Naive thymus-derived CD8-positive, alpha-beta T cell (primary cell): Measurements from ENCODE around the gene TGM1. TPM values are rescaled to one million over a fixed set of nuclear protein-coding genes. Genes with fewer than 3 reads are reported as not detected.
"Not testable (repeated sequence)": the region's sequence is repeated elsewhere in the genome, so short reads cannot be mapped to it uniquely, and the experiment has no call there.

Experiments
- ATAC-seq, 2 donors: fragments of 150-1000 bp; cut with Tn5 transposase in 1 of 2; sonication (Bioruptor Pico), chemical (Tn5 transposase) in 1 of 2; 1 replicate in 1 of 2; 2 replicates in 1 of 2; pipeline ENCODE4 v1.10.0; 2021; ENCODE audit warnings: mild to moderate bottlenecking in 2 of 2, moderate library complexity in 2 of 2
- POLR2A ChIA-PET: fragments of 350-600 bp; sonication (Branson Sonifier 250); formaldehyde crosslinking; loops from one replicate; lab custom pipeline; 2021; ENCODE audit warnings: antibody characterized with exemption; lab: Charles Lee
- DNase-seq, 10 donors: peaks; one replicate each; pipeline versions ENCODE4 v3.0.0 to v3.0.0-alpha.2; 2020 to 2022
- H3K27ac Mint-ChIP-seq, 10 donors: one replicate each; pipeline ENCODE4 v1.8.0; 2020 to 2022; ENCODE audit warnings: mild to moderate bottlenecking in 10 of 10, mixed read lengths in 10 of 10, moderate library complexity in 4 of 10, inconsistent platforms in 1 of 10
- H3K27me3 Mint-ChIP-seq, 5 donors: one replicate each; pipeline ENCODE4 v1.8.0; 2021 to 2022; ENCODE audit warnings: mixed read lengths in 5 of 5
- H3K36me3 Mint-ChIP-seq, 3 donors: one replicate each; pipeline ENCODE4 v1.8.0; 2020 to 2022; ENCODE audit warnings: mixed read lengths in 3 of 3, mild to moderate bottlenecking in 2 of 3, inconsistent platforms in 1 of 3
- H3K4me1 Mint-ChIP-seq, 4 donors: one replicate each; pipeline ENCODE4 v1.8.0; 2021 to 2022; ENCODE audit warnings: mixed read lengths in 4 of 4
- H3K4me3 Mint-ChIP-seq, 10 donors: one replicate each; pipeline ENCODE4 v1.8.0; 2020 to 2022; ENCODE audit warnings: mild to moderate bottlenecking in 10 of 10, mixed read lengths in 10 of 10, moderate library complexity in 6 of 10, inconsistent platforms in 1 of 10
- H3K9me3 Mint-ChIP-seq, 9 donors: one replicate each; pipeline ENCODE4 v1.8.0; 2020 to 2022; ENCODE audit warnings: mixed read lengths in 9 of 9, mild to moderate bottlenecking in 3 of 9, inconsistent platforms in 1 of 9, moderate library complexity in 1 of 9
- polyA plus RNA-seq, 3 donors: library from polyadenylated mRNA; unstranded; fragments of 300-500 nt; fragmentation: Illumina TruSeq; gene quantifications; one replicate each; pipeline ENCODE4 v1.2.3, GENCODE V29; 2021
- total RNA-seq, 8 experiments: library from RNA in 2 of 8; stranded (reverse) in 2 of 8; gene quantifications; one replicate each; pipeline ENCODE4 v1.2.3 and lab custom pipeline; 2021 to 2026

TGM1 gene
- total and polyA plus RNA-seq, 5 experiments from 2014 or later, result 0.13 to 6.9 (median 6.5) TPM; not detected in 2

DNA sequence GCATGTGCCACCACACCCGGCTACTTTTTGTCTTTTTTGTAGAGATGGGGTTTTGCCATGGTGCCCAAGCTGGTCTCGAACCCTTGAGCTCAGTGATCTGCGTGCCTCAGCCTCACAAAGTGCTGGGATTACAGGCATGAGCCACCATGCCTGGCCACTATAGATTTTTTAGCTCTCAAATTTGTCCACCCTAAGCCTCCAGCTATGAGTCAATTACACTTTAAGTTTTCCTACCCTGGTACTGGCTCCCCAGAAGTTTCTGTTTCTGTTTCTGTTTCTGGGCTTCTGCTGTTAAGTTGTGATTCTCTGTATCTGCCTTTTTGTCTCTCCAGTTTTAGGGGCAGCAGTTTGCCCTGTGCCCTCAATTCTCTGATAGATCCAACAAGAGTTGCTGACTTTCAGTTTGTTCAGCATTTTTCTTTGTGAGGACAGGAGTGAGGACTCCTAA, 16.2 kb downstream of the TGM1 start:
- no peaks in the 10 kb centered on the region for H3K9me3 Mint-ChIP-seq
- no peak for DNase-seq
- H3K36me3 Mint-ChIP-seq, result peaks cover 0 to 10% (median 0%) of the 10 kb centered on the region in 3 donors
- peak overlapping the region in 3 of 10 donors; percentile 63 to 66 (median 66) for H3K4me3 Mint-ChIP-seq
- H3K4me1 Mint-ChIP-seq, result peaks cover 9 to 37% (median 23%) of the 10 kb centered on the region in 4 donors
- POLR2A ChIA-PET, result interaction anchor here (0.9 to 1.3 kb wide), 3 partner anchors 25 to 48 kb away, joined by 3 to 7 read pairs (median 4); partner anchors contain the start of genes MDP1 and RABGGTA
- ATAC-seq, result no peak
- H3K27me3 Mint-ChIP-seq, result no peaks in the 10 kb centered on the region
- peak overlapping the region in 8 of 10 donors; percentile 29 to 91 (median 72) for H3K27ac Mint-ChIP-seq

- POLR2A ChIA-PET, result interaction anchor here (0.6 to 1.9 kb wide), 2 partner anchors 90 to 185 kb away, joined by 4 to 6 read pairs; partner anchors contain the start of genes CBLN3 and KHNYN
- peak overlapping the region in 3 of 10 donors; percentile 47 to 75 (median 68) for H3K27ac Mint-ChIP-seq
- DNase-seq, H3K27me3 Mint-ChIP-seq, H3K9me3 Mint-ChIP-seq, ATAC-seq: not testable (repeated sequence)
- peaks cover 0 to 18% (median 0%) of the 10 kb centered on the region in 3 donors for H3K36me3 Mint-ChIP-seq
- H3K4me1 Mint-ChIP-seq, result peaks cover 11 to 51% (median 34%) of the 10 kb centered on the region in 4 donors
- H3K4me3 Mint-ChIP-seq, result peak overlapping the region in 2 of 10 donors; percentile 15 to 44
Observed at GRCh38 chr14:24245350-24245749, 17.6 kb downstream of the TGM1 start.

DNA sequence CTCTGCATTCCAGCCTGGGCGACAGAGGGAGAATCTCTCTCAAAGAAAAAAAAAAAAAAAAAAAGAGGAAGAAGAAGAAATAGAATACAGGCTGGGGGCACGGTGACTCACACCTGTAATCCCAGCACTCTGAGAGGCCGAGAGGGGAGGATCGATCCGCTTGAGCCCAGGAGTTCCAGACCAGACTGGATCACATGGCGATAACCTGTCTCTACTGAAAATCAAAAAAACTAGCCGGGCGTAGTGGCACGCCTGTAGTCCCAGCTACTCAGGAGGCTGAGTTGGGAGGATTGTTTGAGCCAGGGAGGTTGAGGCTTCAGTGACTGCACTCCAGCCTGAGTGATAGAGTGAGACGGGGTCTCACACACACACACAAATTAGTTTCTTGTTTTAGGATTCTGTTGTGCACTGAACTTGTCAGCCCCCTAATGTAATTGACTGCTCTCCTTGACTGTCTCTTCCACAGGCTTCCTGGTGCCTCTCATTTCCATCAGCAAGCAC, 19.6 kb downstream of the TGM1 start:
- peaks cover 22 to 71% (median 53%) of the 10 kb centered on the region in 4 donors for H3K4me1 Mint-ChIP-seq
- H3K27me3 Mint-ChIP-seq, result no peaks in the 10 kb centered on the region

DNA sequence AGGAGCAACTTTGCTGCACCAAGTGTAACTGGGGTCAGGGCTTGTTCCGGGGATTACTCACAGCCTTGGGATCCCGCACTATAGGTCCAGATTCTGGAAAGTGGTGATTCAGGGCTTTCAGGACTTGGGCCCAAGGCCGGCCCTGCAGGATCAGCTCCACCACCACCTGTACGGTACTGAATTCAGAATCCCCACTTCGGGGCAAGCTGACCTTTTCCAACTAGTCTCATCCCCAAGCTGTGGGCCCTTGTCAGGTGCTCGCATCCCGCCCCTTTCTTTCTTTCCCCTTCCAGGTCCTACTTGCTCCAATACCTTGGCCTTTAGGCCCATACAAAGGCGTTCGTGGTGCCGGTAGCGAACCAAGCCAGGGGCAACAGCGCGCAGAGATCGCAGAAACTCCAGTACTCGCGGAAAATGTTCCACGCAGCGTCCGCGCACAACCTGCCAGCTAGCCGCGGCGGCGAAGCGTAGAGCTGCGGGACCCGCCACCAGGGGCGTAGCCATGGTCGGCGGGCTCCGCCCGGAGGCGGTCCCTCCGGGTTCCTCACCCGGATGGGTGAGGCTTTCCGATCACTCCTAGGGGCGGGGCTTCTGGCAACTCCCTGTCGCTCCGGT, 21.0 kb downstream of the TGM1 start:
- Mint-ChIP-seq H3K27me3 (no peaks in the 10 kb centered on the region), H3K27ac (peak overlapping the region; percentile 96 to 100 (median 100)), H3K4me1 (peaks cover 32 to 76% (median 65%) of the 10 kb centered on the region in 4 donors), H3K9me3 (no peaks in the 10 kb centered on the region), H3K4me3 (peak overlapping the region; percentile 83 to 99 (median 97)), H3K36me3 (peaks cover 3 to 48% (median 10%) of the 10 kb centered on the region in 3 donors)
- DNase-seq (peak in 9 of 10 donors; percentile 89 to 97 (median 92)), ATAC-seq (peak; percentile 83 to 84)
- POLR2A ChIA-PET, result interaction anchor here (0.7 to 3.9 kb wide), 26 partner anchors 10 to 940 kb away, joined by 3 to 73 read pairs (median 12); partner anchors contain the start of genes CBLN3, CHMP4A, CIDEB and DCAF11

More for the DNA sequence above, 19.6 kb downstream of the TGM1 start:
- peak overlapping the region; percentile 96 to 100 (median 100) for H3K27ac Mint-ChIP-seq
- POLR2A ChIA-PET, result interaction anchor here (0.7 to 3.9 kb wide), 19 partner anchors 9 to 290 kb away, joined by 3 to 73 read pairs (median 18); partner anchors contain the start of genes CBLN3, CHMP4A, CIDEB and DCAF11
- peak in 2 of 10 donors; percentile 8 to 18 for DNase-seq
- H3K4me3 Mint-ChIP-seq, result peak overlapping the region; percentile 83 to 99 (median 97)
- no peaks in the 10 kb centered on the region for H3K9me3 Mint-ChIP-seq
- H3K36me3 Mint-ChIP-seq, result peaks cover 0 to 33% (median 0%) of the 10 kb centered on the region in 3 donors
- no peak for ATAC-seq

DNA sequence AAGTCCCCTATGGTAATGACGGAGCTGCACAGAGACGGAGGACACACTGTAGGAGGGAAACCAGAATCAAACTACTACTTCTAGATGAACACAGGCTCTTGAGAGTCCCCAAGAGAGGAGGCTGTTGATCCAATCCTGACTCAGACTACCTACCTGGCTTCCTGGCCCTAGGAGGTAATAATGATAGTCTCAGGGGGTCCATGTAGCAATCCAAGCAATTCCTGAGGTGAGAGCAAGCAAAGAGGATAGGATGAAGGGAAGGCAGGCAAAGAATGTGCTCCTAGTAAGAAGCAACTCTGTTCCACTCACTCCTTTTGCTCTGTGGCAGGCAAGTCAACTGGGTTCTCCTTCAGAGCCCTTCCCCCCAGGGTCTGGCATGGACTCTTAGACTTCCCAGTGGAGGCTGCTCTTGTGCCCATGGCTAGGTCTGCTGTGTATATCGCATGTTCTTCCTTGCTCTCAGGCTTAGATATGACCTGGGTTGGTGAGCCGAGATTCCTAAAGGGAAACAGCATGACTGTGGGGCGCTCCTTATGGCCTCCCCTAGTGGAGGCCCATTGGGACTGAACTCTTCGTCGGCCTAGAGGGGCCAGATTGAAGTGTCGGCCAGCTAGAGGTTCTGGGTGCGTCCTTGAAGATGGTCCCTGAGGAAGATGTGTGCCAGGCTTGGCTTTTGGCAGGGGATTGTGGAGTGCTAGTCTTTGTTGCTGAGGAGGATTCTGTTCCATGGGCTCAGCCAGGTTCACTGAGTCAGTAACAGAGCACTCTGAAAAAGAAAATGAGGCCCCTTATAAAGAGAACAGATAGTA, 22.7 kb downstream of the TGM1 start:
- no peaks in the 10 kb centered on the region for H3K9me3 Mint-ChIP-seq
- ATAC-seq (no peak), DNase-seq (no peak)
- peaks cover 42 to 80% (median 77%) of the 10 kb centered on the region in 4 donors for H3K4me1 Mint-ChIP-seq
- H3K4me3 Mint-ChIP-seq, result peak overlapping the region; percentile 69 to 99 (median 96)
- no peaks in the 10 kb centered on the region for H3K27me3 Mint-ChIP-seq
- peaks cover 10 to 64% (median 16%) of the 10 kb centered on the region in 3 donors for H3K36me3 Mint-ChIP-seq
- H3K27ac Mint-ChIP-seq, result peak overlapping the region in 9 of 10 donors; percentile 37 to 96 (median 80)
- POLR2A ChIA-PET, result interaction anchor here (1.0 to 3.8 kb wide), 7 partner anchors 8 to 630 kb away, joined by 3 to 73 read pairs (median 33); partner anchors contain the start of genes CBLN3, CHMP4A, GMPR2 and KHNYN

GRCh38 chr14:24238527-24239037, 24.4 kb downstream of the TGM1 start:
- Mint-ChIP-seq H3K27ac (peak overlapping the region in 9 of 10 donors; percentile 41 to 89 (median 66)), H3K36me3 (peaks cover 10 to 70% (median 18%) of the 10 kb centered on the region in 3 donors), H3K4me3 (peak overlapping the region in 7 of 10 donors; percentile 2 to 83 (median 41)), H3K4me1 (peaks cover 40 to 89% (median 85%) of the 10 kb centered on the region in 4 donors), H3K27me3 (no peaks in the 10 kb centered on the region), H3K9me3 (no peaks in the 10 kb centered on the region)
- POLR2A ChIA-PET, result interaction anchor here (0.7 to 1.2 kb wide), 6 partner anchors 23 to 192 kb away, joined by 3 to 7 read pairs (median 3); partner anchors contain the start of genes CHMP4A, KHNYN, MDP1 and TSSK4
- ATAC-seq (no peak), DNase-seq (no peak)

GRCh38 chr14:24238123-24238522, 24.9 kb downstream of the TGM1 start:
- peak overlapping the region in 4 of 10 donors; percentile 2 to 20 (median 5) for H3K4me3 Mint-ChIP-seq
- POLR2A ChIA-PET, result interaction anchor here (0.6 to 1.2 kb wide), 5 partner anchors 15 to 192 kb away, joined by 3 to 7 read pairs (median 3); partner anchors contain the start of genes CHMP4A and KHNYN
- H3K9me3 Mint-ChIP-seq, result no peaks in the 10 kb centered on the region
- no peaks in the 10 kb centered on the region for H3K27me3 Mint-ChIP-seq
- no peak for DNase-seq
- H3K36me3 Mint-ChIP-seq, result peaks cover 10 to 70% (median 18%) of the 10 kb centered on the region in 3 donors
- H3K27ac Mint-ChIP-seq, result peak overlapping the region in 8 of 10 donors; percentile 32 to 89 (median 45)
- ATAC-seq, result no peak
- peaks cover 41 to 89% (median 84%) of the 10 kb centered on the region in 4 donors for H3K4me1 Mint-ChIP-seq

GRCh38 chr14:24237463-24237955, 25.5 kb downstream of the TGM1 start:
- peaks cover 10 to 70% (median 18%) of the 10 kb centered on the region in 3 donors for H3K36me3 Mint-ChIP-seq
- DNase-seq (no peak), ATAC-seq (no peak)
- peak overlapping the region in 2 of 10 donors; percentile 2 to 20 for H3K4me3 Mint-ChIP-seq
- no peaks in the 10 kb centered on the region for H3K9me3 Mint-ChIP-seq
- H3K27me3 Mint-ChIP-seq, result no peaks in the 10 kb centered on the region
- H3K27ac Mint-ChIP-seq, result peak overlapping the region in 5 of 10 donors; percentile 41 to 84 (median 49)
- POLR2A ChIA-PET, result interaction anchor here (0.6 to 1.2 kb wide), 3 partner anchors 15 to 33 kb away, joined by 3 to 7 read pairs (median 3); partner anchors contain the start of gene CHMP4A
- peaks cover 39 to 88% (median 82%) of the 10 kb centered on the region in 4 donors for H3K4me1 Mint-ChIP-seq

GRCh38 chr14:24236689-24237462, 26.1 kb downstream of the TGM1 start:
- Mint-ChIP-seq H3K27me3 (no peaks in the 10 kb centered on the region), H3K9me3 (no peaks in the 10 kb centered on the region), H3K4me1 (peaks cover 37 to 83% (median 78%) of the 10 kb centered on the region in 4 donors), H3K4me3 (peak overlapping the region in 2 of 10 donors; percentile 16 to 17), H3K36me3 (peaks cover 10 to 64% (median 18%) of the 10 kb centered on the region in 3 donors), H3K27ac (peak overlapping the region in 6 of 10 donors; percentile 38 to 84 (median 50))
- ATAC-seq, result no peak
- no peak for DNase-seq
- POLR2A ChIA-PET, result no interaction called here

GRCh38 chr14:24235804-24236688, 26.9 kb downstream of the TGM1 start:
- Mint-ChIP-seq H3K9me3 (no peaks in the 10 kb centered on the region), H3K36me3 (peaks cover 10 to 63% (median 18%) of the 10 kb centered on the region in 3 donors), H3K27me3 (no peaks in the 10 kb centered on the region), H3K4me3 (peak overlapping the region in 3 of 10 donors; percentile 1 to 35 (median 33)), H3K4me1 (peaks cover 37 to 83% (median 80%) of the 10 kb centered on the region in 4 donors), H3K27ac (peak overlapping the region; percentile 32 to 84 (median 72))
- POLR2A ChIA-PET, result interaction anchor here (0.5 to 5.4 kb wide), 5 partner anchors 23 to 47 kb away, joined by 3 to 50 read pairs (median 3); partner anchors contain the start of genes CHMP4A, IPO4, MDP1 and RABGGTA
- ATAC-seq, result no peak
- DNase-seq, result no peak
